Choroid plexus epithelial cell (primary cell): Measurements from ENCODE around the gene TP53I11.
A peak's percentile ranks its signal among the peaks of the same experiment; 100 is the strongest.

Source experiments
- DNase-seq: peaks from one replicate; pipeline ENCODE4 v3.0.0-alpha.2; 2010; ENCODE audit warnings: low read depth
- H3K4me3 ChIP-seq: 2 replicates; pipeline ENCODE4 v1.5.1; 2011; ENCODE audit warnings: low read depth, mild to moderate bottlenecking, control low read depth, low read length, moderate library complexity
- TF ChIP-seq, protein P1 (sequence below): conservative IDR thresholded peaks from 2 replicates; pipeline ENCODE4 v1.5.1; 2011; ENCODE audit warnings: low read depth, mild to moderate bottlenecking, control low read depth, inconsistent platforms, low read length, moderate library complexity

TP53I11 gene

GRCh38 chr11:44972746-44973435 lies 22.2 kb upstream of the TP53I11 start:
- no peak overlapping the region for H3K4me3 ChIP-seq
- TF ChIP-seq, protein P1, sequence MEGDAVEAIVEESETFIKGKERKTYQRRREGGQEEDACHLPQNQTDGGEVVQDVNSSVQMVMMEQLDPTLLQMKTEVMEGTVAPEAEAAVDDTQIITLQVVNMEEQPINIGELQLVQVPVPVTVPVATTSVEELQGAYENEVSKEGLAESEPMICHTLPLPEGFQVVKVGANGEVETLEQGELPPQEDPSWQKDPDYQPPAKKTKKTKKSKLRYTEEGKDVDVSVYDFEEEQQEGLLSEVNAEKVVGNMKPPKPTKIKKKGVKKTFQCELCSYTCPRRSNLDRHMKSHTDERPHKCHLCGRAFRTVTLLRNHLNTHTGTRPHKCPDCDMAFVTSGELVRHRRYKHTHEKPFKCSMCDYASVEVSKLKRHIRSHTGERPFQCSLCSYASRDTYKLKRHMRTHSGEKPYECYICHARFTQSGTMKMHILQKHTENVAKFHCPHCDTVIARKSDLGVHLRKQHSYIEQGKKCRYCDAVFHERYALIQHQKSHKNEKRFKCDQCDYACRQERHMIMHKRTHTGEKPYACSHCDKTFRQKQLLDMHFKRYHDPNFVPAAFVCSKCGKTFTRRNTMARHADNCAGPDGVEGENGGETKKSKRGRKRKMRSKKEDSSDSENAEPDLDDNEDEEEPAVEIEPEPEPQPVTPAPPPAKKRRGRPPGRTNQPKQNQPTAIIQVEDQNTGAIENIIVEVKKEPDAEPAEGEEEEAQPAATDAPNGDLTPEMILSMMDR: no peak
- DNase-seq: peak; percentile 47

- H3K4me3 ChIP-seq: no peak overlapping the region
- no peak for DNase-seq
- TF ChIP-seq, protein P1: no peak
Measured at GRCh38 chr11:44971185-44971584, 20.5 kb upstream of the TP53I11 start.

- H3K4me3 ChIP-seq: no peak overlapping the region
- DNase-seq: no peak
- TF ChIP-seq, protein P1: no peak
Measured at GRCh38 chr11:44970293-44970692, 19.6 kb upstream of the TP53I11 start.

- no peak for DNase-seq
- H3K4me3 ChIP-seq: no peak overlapping the region
- TF ChIP-seq, protein P1: no peak
Measured at GRCh38 chr11:44969651-44970252, 19.1 kb upstream of the TP53I11 start.

DNA sequence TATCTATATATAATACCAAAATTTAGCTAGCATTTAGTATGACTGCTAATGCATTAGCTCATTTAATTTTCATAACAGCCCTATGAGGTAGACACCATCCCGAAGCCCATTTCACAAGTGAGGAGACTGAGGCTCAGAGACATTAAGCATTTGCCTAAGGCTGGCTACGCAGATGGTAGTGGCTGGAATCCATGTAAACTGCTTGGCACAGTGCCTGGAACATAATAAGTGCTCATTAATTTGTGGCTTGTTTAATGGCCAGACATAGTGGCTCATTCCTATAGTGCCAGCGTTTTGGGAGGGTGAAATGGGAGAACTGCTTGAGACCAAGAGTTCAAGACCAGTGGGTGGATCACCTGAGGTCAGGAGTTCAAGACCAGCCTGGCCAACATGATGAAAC lies 17.8 kb upstream of the TP53I11 start:
- TF ChIP-seq, protein P1: no peak
- H3K4me3 ChIP-seq: no peak overlapping the region
- no peak for DNase-seq

- TF ChIP-seq, protein P1: no peak
- DNase-seq: no peak
- H3K4me3 ChIP-seq: no peak overlapping the region
Measured at GRCh38 chr11:44967930-44968496, 17.3 kb upstream of the TP53I11 start.
